SK-N-SH treated with all-trans-retinoic acid at 6 μM for 48 hours (cell line): Measurements from ENCODE around the gene BATF2.
"Not testable (repeated sequence)": the region's sequence is repeated elsewhere in the genome, so short reads cannot be mapped to it uniquely, and the experiment has no call there.

Experiments used
- ATAC-seq: fragments of 200-7000 bp; cut with Tn5 transposase; 3 replicates; pipeline ENCODE4 v1.9.1; 2020; ENCODE audit warnings: mild to moderate bottlenecking, moderate library complexity
- ARNTL ChIP-seq: fragments of 450-650 bp; formaldehyde crosslinking; IDR thresholded peaks from 2 replicates; pipeline ENCODE4 v1.5.0; 2020; ENCODE audit warnings: low read depth, mild to moderate bottlenecking, moderate library complexity, borderline replicate concordance
- BACH2 ChIP-seq: fragments of 250-450 bp; sonication (Bioruptor Pico); IDR thresholded peaks from 2 replicates; pipeline ENCODE4 v1.9.0; 2021; ENCODE audit warnings: mild to moderate bottlenecking, borderline replicate concordance
- CSDC2 ChIP-seq: fragments of 250-450 bp; sonication (Bioruptor Pico); IDR thresholded peaks from 2 replicates; pipeline ENCODE4 v1.5.0; 2020; ENCODE audit warnings: mild to moderate bottlenecking, moderate library complexity
- GLIS3 ChIP-seq: fragments of 250-450 bp; sonication (Bioruptor Pico); IDR thresholded peaks from 2 replicates; pipeline ENCODE4 v1.5.0; 2020; ENCODE audit warnings: mild to moderate bottlenecking, moderate library complexity
- ISL1 ChIP-seq: fragments of 250-450 bp; sonication (Bioruptor Pico); IDR thresholded peaks from 2 replicates; pipeline ENCODE4 v2.1.2; 2022; ENCODE audit warnings: mild to moderate bottlenecking, moderate library complexity
- OSR1 ChIP-seq: fragments of 250-450 bp; sonication (Bioruptor Pico); IDR thresholded peaks from 2 replicates; pipeline ENCODE4 v1.8.0; 2022; ENCODE audit warnings: moderate library complexity, mild to moderate bottlenecking, inconsistent platforms
- PATZ1 ChIP-seq: fragments of 250-450 bp; sonication (Bioruptor Pico); IDR thresholded peaks from 2 replicates; pipeline ENCODE4 v1.8.0; 2020; ENCODE audit warnings: mild to moderate bottlenecking, moderate library complexity, borderline replicate concordance
- PPARA ChIP-seq: fragments of 250-450 bp; sonication (Bioruptor Pico); IDR thresholded peaks from 2 replicates; pipeline ENCODE4 v1.5.0; 2020; ENCODE audit warnings: mild to moderate bottlenecking, borderline replicate concordance
- SNAI2 ChIP-seq: fragments of 250-450 bp; sonication (Bioruptor Pico); IDR thresholded peaks from 2 replicates; pipeline ENCODE4 v1.5.0; 2020; ENCODE audit warnings: mild to moderate bottlenecking, moderate library complexity
- TCF4 ChIP-seq: fragments of 250-450 bp; sonication (Bioruptor Pico); IDR thresholded peaks from 2 replicates; pipeline ENCODE4 v1.8.0; 2021; ENCODE audit warnings: mild to moderate bottlenecking, moderate library complexity, borderline replicate concordance
- TOX ChIP-seq: fragments of 250-450 bp; sonication (Bioruptor Pico); IDR thresholded peaks from 2 replicates; pipeline ENCODE4 v1.8.0; 2021; ENCODE audit warnings: mild to moderate bottlenecking, moderate library complexity, borderline replicate concordance
- TSHZ2 ChIP-seq: fragments of 250-450 bp; sonication (Bioruptor Pico); IDR thresholded peaks from 2 replicates; pipeline ENCODE4 v1.5.0; 2020; ENCODE audit warnings: mild to moderate bottlenecking, moderate library complexity
- ZFP3 ChIP-seq: fragments of 250-450 bp; sonication (Bioruptor Pico); IDR thresholded peaks from 2 replicates; pipeline ENCODE4 v1.5.0; 2020; ENCODE audit warnings: mild to moderate bottlenecking, moderate library complexity
- ZFP30 ChIP-seq: fragments of 450-650 bp; formaldehyde crosslinking; IDR thresholded peaks from 2 replicates; pipeline ENCODE4 v1.5.0; 2022; ENCODE audit warnings: mild to moderate bottlenecking, moderate library complexity
- ZNF8 ChIP-seq: fragments of 450-650 bp; formaldehyde crosslinking; IDR thresholded peaks from 2 replicates; pipeline ENCODE4 v1.5.0; 2020; ENCODE audit warnings: mild to moderate bottlenecking, moderate library complexity
- TF ChIP-seq, protein P1 (sequence below): fragments of 250-450 bp; sonication (Bioruptor Pico); IDR thresholded peaks from 2 replicates; pipeline ENCODE4 v1.5.1; 2021; ENCODE audit warnings: mild to moderate bottlenecking, moderate library complexity
- TF ChIP-seq, protein P2 (sequence below): fragments of 250-450 bp; sonication (Bioruptor Pico); IDR thresholded peaks from 2 replicates; pipeline ENCODE4 v1.5.1; 2020; ENCODE audit warnings: low read depth, mild to moderate bottlenecking, moderate library complexity

BATF2 gene

DNA sequence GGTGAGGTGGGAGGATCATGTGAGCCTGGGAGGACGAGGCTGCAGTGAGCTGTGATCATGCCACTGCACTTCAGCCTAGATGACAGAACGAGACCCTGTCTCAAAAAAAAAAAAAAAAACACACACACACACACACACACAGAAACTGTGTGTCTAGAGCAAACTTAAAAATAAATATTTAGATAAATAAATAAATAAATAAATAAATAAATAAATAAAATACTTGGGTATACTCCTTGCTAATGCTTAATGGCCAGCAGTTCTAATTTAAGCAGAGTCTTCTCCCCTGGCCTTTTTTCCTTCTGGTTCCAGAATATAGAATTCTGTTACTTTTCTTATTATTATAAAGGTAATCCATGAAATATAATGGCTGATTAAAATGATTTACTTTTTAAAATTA is 12.1 kb upstream of the BATF2 start:
- ATAC-seq, result no peak

GRCh38 chr11:65008016-65008415 is 11.2 kb upstream of the BATF2 start:
- no peak for ATAC-seq
- TF ChIP-seq SNAI2 (CRISPR knock-in tag) (no peak), BACH2 (CRISPR knock-in tag) (no peak), ISL1 (CRISPR knock-in tag) (no peak), OSR1 (CRISPR knock-in tag) (no peak), TSHZ2 (no peak), GLIS3 (CRISPR knock-in tag) (no peak), TCF4 (CRISPR knock-in tag) (no peak), PPARA (CRISPR knock-in tag) (no peak), CSDC2 (CRISPR knock-in tag) (no peak), ZFP3 (CRISPR knock-in tag) (no peak), TOX (CRISPR knock-in tag) (no peak), ZFP30 (CRISPR knock-in tag) (no peak)
- TF ChIP-seq, protein P1, sequence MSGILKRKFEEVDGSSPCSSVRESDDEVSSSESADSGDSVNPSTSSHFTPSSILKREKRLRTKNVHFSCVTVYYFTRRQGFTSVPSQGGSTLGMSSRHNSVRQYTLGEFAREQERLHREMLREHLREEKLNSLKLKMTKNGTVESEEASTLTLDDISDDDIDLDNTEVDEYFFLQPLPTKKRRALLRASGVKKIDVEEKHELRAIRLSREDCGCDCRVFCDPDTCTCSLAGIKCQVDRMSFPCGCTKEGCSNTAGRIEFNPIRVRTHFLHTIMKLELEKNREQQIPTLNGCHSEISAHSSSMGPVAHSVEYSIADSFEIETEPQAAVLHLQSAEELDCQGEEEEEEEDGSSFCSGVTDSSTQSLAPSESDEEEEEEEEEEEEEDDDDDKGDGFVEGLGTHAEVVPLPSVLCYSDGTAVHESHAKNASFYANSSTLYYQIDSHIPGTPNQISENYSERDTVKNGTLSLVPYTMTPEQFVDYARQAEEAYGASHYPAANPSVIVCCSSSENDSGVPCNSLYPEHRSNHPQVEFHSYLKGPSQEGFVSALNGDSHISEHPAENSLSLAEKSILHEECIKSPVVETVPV, result no peak

More for the DNA sequence above, 12.1 kb upstream of the BATF2 start:
- TF ChIP-seq TSHZ2 (no peak), ARNTL (no peak)
- TF ChIP-seq, protein P2, sequence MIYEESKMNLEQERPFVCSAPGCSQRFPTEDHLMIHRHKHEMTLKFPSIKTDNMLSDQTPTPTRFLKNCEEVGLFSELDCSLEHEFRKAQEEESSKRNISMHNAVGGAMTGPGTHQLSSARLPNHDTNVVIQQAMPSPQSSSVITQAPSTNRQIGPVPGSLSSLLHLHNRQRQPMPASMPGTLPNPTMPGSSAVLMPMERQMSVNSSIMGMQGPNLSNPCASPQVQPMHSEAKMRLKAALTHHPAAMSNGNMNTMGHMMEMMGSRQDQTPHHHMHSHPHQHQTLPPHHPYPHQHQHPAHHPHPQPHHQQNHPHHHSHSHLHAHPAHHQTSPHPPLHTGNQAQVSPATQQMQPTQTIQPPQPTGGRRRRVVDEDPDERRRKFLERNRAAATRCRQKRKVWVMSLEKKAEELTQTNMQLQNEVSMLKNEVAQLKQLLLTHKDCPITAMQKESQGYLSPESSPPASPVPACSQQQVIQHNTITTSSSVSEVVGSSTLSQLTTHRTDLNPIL, result no peak
- TF ChIP-seq, all 23 proteins: peak for 0

GRCh38 chr11:65003968-65004367 is 7.2 kb upstream of the BATF2 start:
- ATAC-seq, result not testable (repeated sequence)

DNA sequence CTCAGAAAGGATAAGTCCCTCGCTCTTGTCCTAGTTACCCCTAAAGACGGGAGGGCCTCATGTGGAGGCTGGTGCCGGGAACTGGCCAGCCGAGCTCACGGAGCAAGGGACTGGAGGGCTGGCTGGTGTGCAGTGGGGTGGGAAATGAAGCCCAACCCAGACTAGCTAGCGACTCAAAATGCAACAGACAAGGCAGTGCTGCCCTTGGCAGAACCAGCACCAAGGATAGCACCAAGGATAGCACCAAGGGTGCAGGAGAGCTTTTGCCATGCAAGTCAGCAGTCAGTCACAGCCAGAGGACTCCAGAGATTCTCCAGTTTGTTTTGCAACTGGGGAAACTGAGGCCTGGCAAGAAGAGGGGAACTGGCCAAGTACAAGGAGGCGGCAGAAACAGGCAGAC is 6.5 kb upstream of the BATF2 start:
- TF ChIP-seq, protein P2, result no peak
- TF ChIP-seq ZFP30 (CRISPR knock-in tag) (no peak), TCF4 (CRISPR knock-in tag) (no peak), ZNF8 (CRISPR knock-in tag) (no peak), TSHZ2 (no peak), PATZ1 (no peak), BACH2 (CRISPR knock-in tag) (no peak)

More for the DNA sequence above, 6.5 kb upstream of the BATF2 start:
- ATAC-seq, result peak; percentile 40; the same call in 2 of the 3 replicates
